SK-N-SH treated with all-trans-retinoic acid at 6 μM for 48 hours (cell line): ENCODE results near the gene RTN4R.

Experiments used
- RARB ChIP-seq: fragments of 250-450 bp; sonication (Bioruptor Pico); IDR thresholded peaks from 2 replicates; pipeline ENCODE4 v1.8.0; 2021; ENCODE audit warnings: mild to moderate bottlenecking, moderate library complexity
- SNAI2 ChIP-seq: fragments of 250-450 bp; sonication (Bioruptor Pico); IDR thresholded peaks from 2 replicates; pipeline ENCODE4 v1.5.0; 2020; ENCODE audit warnings: mild to moderate bottlenecking, moderate library complexity
- TSHZ2 ChIP-seq: fragments of 250-450 bp; sonication (Bioruptor Pico); IDR thresholded peaks from 2 replicates; pipeline ENCODE4 v1.5.0; 2020; ENCODE audit warnings: mild to moderate bottlenecking, moderate library complexity
- ZNF70 ChIP-seq: fragments of 450-650 bp; formaldehyde crosslinking; IDR thresholded peaks from 2 replicates; pipeline ENCODE4 v1.5.0; 2020; ENCODE audit warnings: mild to moderate bottlenecking, moderate library complexity
- ZNF8 ChIP-seq: fragments of 450-650 bp; formaldehyde crosslinking; IDR thresholded peaks from 2 replicates; pipeline ENCODE4 v1.5.0; 2020; ENCODE audit warnings: mild to moderate bottlenecking, moderate library complexity

GRCh38 chr22:20262582-20263147 lies 5.5 kb downstream of the RTN4R start:
- TF ChIP-seq ZNF8 (CRISPR knock-in tag): no peak
- TF ChIP-seq ZNF70: no peak
- no peak for TF ChIP-seq RARB (CRISPR knock-in tag)
- no peak for TF ChIP-seq TSHZ2 (CRISPR knock-in tag)
- TF ChIP-seq SNAI2 (CRISPR knock-in tag): no peak
